GM19025 (cell line): ENCODE measurements around the gene UBE2H.
A peak's percentile ranks its signal among the peaks of the same experiment; 100 is the strongest.
"Not testable (repeated sequence)": the region's sequence is repeated elsewhere in the genome, so short reads cannot be mapped to it uniquely, and the experiment has no call there.

Experiments used
- ATAC-seq: cut with Tn5 transposase; IDR thresholded peaks from one replicate; pipeline ENCODE4 v1.9.1; 2021; ENCODE audit warnings: mild to moderate bottlenecking, low read depth, moderate library complexity; ENCODE audit not compliant: unreplicated experiment

The UBE2H gene

GRCh38 chr7:129952653-129953560, at the start of gene UBE2H:
Gene UBE2H, minus strand, starts transcription at chr7:129952960. Its CDS starts 405 bp downstream, at chr7:129952555.
- ATAC-seq: peak; percentile 63

DNA sequence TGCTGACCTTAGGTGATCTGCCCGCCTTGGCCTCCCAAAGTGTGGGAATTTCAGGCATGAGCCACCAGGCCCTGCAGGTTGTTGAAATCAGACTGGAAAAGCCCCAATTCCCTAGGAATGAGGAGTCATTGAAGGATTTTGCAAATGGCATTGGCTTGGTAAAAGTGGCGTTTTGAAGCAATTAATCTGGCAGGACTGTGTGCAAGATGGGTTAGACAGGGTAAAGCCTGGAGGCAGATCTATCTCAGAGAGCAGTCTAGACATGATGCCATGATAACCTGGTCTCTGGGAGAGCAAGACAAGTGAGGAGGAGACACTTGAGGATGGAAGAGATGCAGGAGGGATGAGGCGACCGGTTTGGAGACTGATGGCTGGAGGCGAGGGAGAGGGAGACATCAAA, 45.7 kb upstream of the UBE2H start:
- ATAC-seq: no peak

DNA sequence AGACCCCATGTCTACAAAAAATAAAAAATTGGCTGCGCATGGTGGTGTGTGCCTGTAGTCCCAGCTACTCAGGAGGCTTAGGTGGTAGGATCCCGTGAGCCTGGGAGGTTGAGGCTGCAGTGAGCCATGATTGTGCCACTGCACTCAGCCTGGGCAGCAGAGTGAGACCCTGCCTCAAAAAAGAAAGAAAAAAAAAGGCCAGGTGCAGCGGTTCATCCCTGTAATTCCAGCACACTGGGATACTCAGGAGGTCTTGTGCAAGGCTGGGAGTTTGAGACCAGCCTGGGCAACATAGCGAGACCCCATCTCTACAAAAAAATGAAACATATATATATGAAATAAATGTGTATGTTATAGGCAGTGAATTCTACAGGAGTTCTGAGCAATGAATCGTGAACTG, 44.5 kb upstream of the UBE2H start:
- ATAC-seq: no peak

GRCh38 chr7:129993275-129993674, 40.5 kb upstream of the UBE2H start:
- no peak for ATAC-seq

DNA sequence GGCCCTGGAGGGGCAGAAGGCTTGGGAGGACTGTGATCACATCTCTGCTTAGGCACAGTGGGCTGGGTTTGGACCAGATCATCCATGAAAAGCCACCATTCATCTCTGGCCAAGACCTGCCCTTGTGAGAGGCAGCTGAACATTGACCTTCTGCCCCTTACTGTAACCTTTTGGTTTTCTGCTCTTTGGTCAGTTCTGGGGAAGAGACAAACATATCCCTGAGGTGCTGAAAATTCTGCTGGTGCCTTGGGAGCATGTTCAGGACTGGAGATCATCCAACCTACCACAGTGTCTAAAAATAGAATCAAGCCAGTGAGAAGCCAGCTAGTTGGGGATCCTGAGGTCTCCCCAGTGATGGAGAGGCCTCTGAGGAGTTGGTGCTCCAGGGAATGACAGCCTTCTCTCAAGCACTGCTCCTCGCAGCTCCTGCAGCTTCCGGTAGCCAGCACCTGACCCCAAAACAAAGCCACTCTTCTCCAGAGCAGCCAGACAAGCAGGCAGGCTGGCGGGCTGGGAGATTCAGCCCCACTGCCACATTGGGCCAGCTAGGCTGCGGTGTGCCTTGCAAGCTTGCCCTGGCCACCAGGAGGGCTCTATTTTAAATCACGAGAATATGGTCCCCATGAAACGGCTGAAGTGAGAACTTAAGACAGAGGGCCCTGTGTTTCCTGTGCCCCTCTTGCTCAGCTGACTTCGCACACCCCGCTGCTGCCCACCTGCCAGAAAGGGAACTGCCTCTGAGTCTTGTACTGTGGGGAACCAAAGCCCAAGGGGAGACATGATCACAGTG, 37.8 kb upstream of the UBE2H start:
- ATAC-seq: no peak

DNA sequence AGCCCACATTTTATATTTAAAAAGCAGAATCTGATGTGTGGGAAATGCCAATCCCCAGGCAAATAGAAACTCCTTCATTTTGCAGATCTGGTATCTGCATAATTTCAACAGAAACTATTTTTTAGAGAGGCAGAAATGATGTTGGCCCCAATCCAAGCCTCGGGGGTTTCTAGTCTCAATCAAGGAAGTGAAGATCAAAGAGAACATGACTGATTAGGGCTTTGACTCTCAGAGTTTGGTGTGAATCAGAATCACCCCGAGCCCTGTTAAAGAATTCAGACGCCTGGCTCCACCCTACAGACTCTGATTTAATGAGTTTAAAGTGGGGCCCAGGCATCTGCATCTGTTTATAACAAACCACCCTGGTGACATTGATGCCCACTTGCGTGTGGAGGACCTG, 36.7 kb upstream of the UBE2H start:
- ATAC-seq: no peak

GRCh38 chr7:129986600-129986999, 33.8 kb upstream of the UBE2H start:
- ATAC-seq: no peak

DNA sequence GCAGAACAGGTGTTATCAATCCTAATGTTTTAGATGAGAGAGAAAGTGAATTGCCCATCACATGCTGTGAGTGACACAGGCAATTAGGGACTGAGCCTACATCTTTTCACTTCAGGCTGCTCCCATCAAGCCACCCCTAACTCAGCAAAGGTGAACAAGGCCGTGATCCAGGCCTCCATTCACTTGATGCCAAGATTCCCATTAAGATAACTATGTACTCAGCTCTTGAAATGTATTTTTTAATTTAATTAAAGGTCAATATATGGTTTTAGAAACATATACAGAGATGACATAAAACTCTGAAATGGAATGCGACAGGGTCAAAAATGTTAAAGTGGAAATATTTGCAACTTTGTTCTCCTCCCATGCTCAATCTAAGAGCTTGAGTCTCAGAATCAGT, 27.9 kb upstream of the UBE2H start:
- no peak for ATAC-seq

DNA sequence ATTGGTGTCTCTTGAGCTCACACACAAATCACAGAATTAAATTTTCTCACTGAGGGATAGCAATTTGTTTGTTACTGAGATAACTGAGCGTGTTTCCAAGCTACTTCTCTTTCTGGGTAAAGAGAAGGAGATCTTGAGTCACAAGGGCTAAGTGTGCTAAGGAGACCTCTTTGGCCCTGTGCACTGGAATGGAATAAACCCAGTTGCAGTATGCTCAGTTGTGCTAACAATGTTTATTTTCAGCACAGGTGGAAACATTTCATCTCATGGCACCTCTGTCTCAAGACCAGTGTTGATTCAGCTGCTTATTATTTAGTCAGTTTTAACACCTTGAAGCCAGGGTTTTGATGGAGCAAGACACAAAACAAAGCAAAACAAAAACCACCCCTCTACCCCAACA, 22.5 kb upstream of the UBE2H start:
- ATAC-seq: no peak

GRCh38 chr7:129970816-129971215, 18.1 kb upstream of the UBE2H start:
- ATAC-seq: no peak

- no peak for ATAC-seq
Observed at GRCh38 chr7:129969881-129970446, 17.2 kb upstream of the UBE2H start.

GRCh38 chr7:129968592-129969383, 16.0 kb upstream of the UBE2H start:
- no peak for ATAC-seq

DNA sequence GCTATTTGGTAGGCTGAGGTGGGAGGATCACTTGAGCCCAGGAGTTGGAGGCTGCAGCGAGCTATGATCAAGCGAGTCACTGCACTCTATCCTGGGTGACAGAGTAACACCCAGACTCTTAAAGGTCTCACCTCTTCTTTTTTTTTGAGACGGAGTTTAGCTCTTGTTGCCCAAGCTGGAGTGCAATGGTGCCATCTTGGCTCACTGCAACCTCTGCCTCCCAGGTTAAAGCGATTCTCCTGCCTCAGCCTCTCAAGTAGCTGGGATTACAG, 7.4 kb upstream of the UBE2H start:
- not testable (repeated sequence) for ATAC-seq

DNA sequence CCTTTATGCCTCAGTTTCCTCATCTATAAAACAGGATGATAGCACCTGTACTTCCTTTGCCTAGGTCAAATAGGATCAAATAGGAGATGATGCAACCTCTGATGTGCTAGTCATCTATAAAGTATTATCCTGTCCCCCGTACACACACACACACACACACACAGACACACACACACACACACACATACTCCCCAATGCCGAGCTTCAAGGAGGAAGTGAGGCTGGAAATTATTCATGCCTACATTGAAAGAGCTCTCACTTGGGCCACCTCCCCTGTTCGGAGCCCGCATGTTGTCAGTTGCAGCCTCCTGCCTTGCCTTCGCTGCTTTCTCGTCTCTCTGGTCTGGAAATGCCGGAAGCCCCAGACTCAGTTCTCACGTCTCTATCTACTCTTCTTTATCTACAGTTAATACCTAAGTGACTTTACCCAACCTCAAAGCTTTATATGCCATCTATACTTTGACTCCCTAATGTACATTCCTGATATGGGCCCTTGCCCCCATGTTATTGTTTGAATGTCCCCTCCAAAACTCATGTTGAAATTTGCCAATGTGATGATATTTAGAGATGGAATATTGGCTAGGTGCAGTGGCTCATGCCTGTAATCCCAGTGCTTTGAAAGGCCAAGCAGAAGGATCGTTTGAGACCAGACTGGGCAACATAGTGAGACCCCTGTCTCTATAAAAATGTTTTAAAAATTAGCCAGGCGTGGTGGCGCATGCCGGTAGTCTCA, 6.9 kb upstream of the UBE2H start:
- ATAC-seq: no peak

- no peak for ATAC-seq
Observed at GRCh38 chr7:129958643-129959470, 6.1 kb upstream of the UBE2H start.

DNA sequence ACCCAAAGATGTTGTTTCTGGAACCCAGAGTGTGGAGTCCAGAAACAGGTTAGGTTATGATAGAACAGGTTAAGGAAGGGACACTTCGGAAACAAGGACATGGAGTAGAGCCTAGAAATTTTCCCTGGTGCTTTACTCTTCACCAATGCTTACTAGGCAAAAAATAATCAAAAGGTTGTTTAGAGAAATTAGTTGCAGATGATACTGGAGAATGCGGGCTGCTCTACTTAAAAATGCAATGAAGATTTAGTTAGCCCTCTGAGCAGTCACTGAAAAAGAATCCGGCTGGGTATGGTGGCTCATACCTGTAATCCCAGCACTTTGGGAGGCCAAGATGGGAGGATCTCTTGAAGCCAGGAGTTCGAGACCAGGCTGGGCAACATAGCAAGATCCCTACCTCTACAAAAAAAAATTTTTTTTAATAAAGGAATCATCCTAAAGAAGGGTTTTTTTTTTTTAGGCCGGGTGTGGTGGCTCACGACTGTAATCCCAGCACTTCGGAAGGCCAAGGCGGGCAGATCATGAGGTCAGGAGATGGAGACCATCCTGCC, 3.3 kb upstream of the UBE2H start:
- no peak for ATAC-seq

GRCh38 chr7:129952086-129952652, 591 bp downstream of the UBE2H start:
- ATAC-seq: peak; percentile 25

DNA sequence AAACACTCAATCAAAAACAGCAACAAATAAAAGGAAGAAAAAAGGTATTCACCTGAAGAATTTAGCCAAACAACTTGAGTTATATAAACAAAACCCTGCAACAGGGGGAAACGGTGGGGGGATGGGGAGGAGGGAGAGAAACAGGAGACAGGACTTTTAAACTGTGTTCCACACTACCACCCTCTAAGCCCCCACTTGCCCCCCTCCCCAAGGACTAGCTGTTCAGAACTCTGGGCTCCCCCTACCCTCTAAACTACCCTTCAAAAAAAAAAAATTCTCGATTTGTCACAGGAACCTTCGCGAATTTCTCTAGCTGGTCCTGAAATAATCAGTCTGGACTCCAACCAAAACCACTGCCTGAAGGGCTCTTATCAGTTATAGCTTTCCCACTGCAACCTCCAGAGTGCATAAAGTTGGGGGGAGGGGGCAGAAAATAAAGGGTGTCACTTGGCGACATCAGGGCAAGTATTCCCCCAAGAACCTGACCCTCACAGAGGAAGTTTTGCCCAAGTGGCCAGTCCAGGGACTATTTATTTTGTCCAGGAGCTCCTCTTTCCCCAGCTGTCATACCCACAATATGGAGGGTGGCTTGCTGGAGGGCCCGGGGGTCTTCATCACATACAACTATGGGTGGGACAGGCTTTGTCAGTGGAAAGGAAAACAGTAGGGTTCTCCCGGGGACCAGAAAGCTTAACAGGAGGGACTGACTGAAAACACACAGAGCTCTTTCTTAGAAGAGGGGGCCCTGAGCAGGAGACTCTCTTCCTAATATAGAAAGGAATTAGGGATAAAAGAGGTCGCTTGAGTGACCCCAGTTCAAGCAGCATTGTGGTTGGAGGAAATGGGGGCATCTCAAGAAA, 1.3 kb downstream of the UBE2H start:
- no peak for ATAC-seq
